Activated CD4-positive, alpha-beta T cell treated with anti-CD3 and anti-CD28 coated beads for 24 hours (primary cell): ENCODE data around the gene WDCP.
"Not testable (repeated sequence)": the region's sequence is repeated elsewhere in the genome, so short reads cannot be mapped to it uniquely, and the experiment has no call there.

Source experiments
- DNase-seq, 2 donors: peaks; one replicate each; pipeline ENCODE4 v3.0.0-alpha.2; 2020; ENCODE audit warnings: low read depth in 2 of 2

WDCP gene

GRCh38 chr2:24022324-24022974 lies 24.7 kb downstream of the WDCP start:
- DNase-seq: no peak

GRCh38 chr2:24021122-24021998 lies 25.8 kb downstream of the WDCP start:
- no peak for DNase-seq

- no peak for DNase-seq
Measured at GRCh38 chr2:24020244-24020643, 26.9 kb downstream of the WDCP start.

- no peak for DNase-seq
Measured at GRCh38 chr2:24019729-24020128, 27.5 kb downstream of the WDCP start.

- no peak for DNase-seq
Measured at GRCh38 chr2:24018241-24018640, 28.9 kb downstream of the WDCP start.

- DNase-seq: no peak
Measured at GRCh38 chr2:24017711-24018110, 29.5 kb downstream of the WDCP start.

GRCh38 chr2:24016853-24017703 lies 30.1 kb downstream of the WDCP start:
- no peak for DNase-seq

GRCh38 chr2:24016376-24016761 lies 30.8 kb downstream of the WDCP start:
- no peak for DNase-seq

GRCh38 chr2:24015562-24016375 lies 31.4 kb downstream of the WDCP start:
- no peak for DNase-seq

- not testable (repeated sequence) for DNase-seq
Measured at GRCh38 chr2:24014902-24015301, 32.3 kb downstream of the WDCP start.

GRCh38 chr2:24012521-24013188 lies 34.5 kb downstream of the WDCP start:
- no peak for DNase-seq

GRCh38 chr2:24011250-24012104 lies 35.7 kb downstream of the WDCP start:
- DNase-seq: no peak

- no peak for DNase-seq
Measured at GRCh38 chr2:24010477-24011249, 36.5 kb downstream of the WDCP start.

- DNase-seq: no peak
Measured at GRCh38 chr2:24009680-24010476, 37.3 kb downstream of the WDCP start, which contains the start of gene MFSD2B. Gene MFSD2B (plus strand): TSS chr2:24010085. CDS start chr2:24010097, 12 bp downstream.

- no peak for DNase-seq
Measured at GRCh38 chr2:24009367-24009679, 37.9 kb downstream of the WDCP start.

- DNase-seq: no peak
Measured at GRCh38 chr2:24008672-24009366, 38.4 kb downstream of the WDCP start.

GRCh38 chr2:24007693-24008092 lies 39.5 kb downstream of the WDCP start:
- DNase-seq: no peak

- no peak for DNase-seq
Measured at GRCh38 chr2:23994567-23994966, 52.6 kb downstream of the WDCP start.
